HG03469 (cell line): ENCODE measurements around the gene NUP214.
"Not testable (repeated sequence)": the region's sequence is repeated elsewhere in the genome, so short reads cannot be mapped to it uniquely, and the experiment has no call there.

ENCODE experiments used
- ATAC-seq: cut with Tn5 transposase; IDR thresholded peaks from one replicate; pipeline ENCODE4 v1.9.1; 2021; ENCODE audit warnings: mild to moderate bottlenecking, moderate library complexity, moderate number of reproducible peaks; ENCODE audit not compliant: unreplicated experiment

Gene NUP214

DNA sequence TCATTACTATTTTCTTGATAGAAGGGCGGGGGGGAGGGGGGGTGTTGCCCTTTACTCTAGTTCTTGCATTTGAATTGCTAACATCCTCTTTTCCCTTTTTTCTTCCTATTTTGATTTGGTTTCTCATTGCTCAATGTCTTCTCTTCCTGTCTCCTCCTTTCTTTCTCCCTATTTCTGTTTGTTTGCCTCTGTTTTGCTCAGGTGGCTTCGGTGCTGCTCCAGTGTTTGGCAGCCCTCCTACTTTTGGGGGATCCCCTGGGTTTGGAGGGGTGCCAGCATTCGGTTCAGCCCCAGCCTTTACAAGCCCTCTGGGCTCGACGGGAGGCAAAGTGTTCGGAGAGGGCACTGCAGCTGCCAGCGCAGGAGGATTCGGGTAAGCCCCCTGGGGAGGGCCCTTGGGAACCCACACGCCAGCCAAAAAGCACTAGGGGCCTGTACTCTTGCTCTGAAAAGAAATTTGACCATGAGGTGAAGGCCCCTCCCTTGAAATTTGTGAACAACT lies 102.6 kb downstream of the NUP214 start:
- no peak for ATAC-seq

DNA sequence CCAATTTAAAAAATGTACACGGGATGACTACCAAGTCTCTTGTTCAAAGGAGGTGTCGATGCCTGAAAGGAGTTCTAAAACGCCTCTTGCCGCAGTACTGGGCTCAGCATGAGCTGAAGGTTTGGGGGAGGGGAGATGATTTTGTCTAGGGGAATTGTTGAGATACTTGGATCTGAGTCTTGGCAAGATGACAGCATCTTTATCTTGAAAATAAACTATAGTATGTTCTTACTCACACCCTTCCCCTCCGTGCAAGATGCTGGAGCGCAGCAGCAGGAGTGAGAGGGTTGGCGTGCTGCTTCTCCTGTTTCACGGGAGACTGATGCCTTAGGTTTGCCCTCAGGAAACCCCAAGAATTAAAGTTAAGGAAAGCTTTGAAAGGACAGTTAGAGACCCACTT lies 103.6 kb downstream of the NUP214 start:
- ATAC-seq: no peak

DNA sequence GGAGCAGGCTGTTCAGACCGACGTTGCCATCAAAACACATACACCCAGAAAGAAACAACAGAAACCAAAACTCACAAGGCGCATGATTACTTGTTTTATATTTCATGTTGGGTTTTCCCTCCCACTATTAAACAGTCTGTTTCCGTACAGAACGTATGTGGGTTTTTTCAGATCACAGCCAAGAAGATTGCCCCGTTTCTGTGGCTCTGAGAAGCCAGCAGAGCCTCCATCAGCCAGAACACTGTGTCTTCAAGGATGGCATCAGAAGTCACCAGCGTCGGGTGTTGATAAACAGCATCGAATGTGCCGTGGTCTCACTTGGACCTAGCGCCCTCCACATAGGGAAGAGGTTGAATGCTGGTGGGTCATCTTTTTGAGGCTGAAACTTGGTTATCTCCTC lies 108.2 kb downstream of the NUP214 start:
- no peak for ATAC-seq

DNA sequence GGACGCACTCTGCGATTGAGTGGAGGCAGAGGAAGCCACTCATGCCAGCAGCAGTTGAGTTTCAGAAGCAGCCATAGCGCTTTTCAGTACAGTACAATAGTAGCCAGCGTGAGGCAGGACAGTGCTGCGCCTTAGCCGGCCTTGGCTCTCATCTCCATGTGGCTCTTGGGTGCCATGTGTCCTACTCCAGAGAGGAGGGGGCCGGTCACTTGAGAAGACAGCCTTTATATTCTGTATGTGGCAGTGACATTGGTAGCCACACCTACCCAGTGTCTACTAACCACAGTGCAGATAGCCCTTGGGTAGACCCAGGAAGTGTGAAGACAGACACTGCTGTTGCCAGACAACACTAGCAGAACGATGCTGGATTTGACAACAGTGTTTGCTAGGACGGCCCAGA lies 108.6 kb downstream of the NUP214 start:
- ATAC-seq: no peak

DNA sequence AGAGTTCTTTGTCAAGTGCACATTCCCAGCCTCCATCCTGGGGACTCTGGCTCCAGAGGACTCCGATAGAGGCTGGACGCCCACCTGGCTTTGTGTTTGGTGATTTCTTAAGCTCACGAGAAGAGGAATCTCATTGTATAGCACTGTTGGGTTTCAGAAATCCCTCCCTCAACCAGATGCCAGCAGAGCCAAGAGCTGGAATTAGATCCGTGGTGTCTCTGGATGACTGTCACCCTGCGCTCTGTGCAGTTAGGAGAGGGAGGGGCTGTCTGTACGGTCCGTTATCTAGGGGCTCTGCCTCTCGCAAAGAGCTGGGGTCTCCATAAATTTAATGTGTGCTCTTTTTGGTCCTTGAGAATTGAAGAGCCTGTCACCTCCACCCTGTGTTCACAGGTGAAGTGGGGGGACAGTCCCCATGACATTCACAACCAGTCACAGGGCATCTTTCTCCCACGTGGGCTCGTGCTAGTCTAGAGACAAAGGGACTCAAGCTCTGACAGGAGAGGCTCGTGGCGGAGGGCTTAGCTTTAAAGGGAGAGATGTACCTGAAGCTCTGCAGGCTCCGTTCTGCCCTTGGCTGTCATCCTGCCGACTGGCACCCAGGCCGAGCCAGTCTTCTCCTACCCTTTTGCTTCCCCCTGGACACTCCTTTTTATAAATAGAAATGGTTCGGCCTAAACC lies 109.6 kb downstream of the NUP214 start:
- ATAC-seq: no peak

DNA sequence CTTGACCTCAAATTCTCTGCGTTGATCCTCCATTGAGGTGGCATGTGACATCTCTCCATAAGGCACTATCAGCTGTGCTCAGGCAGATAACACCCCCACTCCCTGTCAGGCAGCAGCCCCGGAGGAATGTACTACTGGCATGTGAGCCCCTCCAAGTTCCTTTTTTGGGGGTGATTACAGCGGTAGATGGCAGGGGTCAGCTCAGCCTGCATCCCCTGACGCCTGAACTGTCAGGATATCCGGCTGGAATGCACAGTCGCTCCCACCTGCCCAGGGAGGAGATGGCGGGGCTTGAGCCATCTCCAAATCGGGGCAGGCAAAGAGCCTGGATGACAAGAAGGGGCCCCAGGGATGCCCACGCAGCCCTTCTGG lies 110.1 kb downstream of the NUP214 start:
- ATAC-seq: no peak

DNA sequence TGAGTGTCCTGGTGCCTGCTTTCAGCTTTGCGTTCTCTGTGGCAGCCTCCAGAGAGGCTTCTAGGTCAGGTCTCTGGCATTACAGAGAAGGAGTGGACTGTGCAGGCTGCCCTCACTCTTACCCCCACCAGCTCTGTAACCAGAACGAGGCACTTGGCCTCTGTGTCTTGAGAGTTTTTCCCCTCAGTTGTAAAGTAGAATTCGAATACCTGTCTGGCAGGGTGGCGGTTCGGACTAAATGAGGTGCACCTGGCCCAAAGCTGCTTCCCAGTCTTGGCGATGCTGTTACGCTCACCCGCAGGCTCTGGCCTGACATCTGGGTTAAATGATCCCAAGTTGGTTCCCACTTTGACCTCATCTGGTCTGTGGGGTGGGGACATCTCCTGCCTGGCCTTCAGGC lies 110.8 kb downstream of the NUP214 start:
- no peak for ATAC-seq

DNA sequence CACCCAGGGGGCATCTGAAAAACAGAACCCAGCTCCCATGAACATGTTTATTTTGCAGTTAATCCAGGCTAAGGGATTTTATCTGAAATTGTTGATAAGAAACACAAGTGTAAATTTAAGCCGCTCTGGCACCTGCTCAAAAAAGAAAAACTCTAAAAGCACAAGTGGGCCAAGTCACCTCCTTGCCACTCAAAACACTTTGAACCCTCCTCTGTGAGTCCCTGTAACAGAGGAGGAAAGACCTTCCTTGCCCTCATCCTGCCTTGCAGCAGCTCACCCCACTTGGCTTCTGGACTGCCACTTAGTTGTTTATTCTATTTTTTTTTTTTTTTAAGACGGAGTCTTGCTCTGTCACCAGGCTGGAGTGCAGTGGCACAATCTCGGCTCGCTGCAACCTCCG lies 111.4 kb downstream of the NUP214 start:
- ATAC-seq: no peak

DNA sequence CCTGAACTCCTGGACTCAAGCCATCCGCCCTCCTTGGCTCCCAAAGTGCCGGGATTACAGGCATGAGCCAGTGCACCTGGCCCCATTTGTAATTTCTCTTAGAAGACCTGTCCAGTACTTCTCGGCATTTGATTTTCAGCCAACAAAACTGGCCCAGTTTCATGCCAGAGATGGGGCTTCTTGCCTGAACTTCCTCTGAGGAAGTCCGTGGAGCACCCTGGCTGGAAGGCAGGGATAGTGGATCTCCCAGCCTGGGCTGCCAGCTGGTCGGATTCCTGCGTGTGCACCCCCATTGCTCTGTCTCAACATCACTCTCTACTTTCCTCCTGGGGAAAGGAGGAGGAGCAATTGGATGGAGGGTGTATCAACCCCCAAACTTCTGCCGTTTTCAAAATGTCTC lies 111.9 kb downstream of the NUP214 start:
- ATAC-seq: no peak

DNA sequence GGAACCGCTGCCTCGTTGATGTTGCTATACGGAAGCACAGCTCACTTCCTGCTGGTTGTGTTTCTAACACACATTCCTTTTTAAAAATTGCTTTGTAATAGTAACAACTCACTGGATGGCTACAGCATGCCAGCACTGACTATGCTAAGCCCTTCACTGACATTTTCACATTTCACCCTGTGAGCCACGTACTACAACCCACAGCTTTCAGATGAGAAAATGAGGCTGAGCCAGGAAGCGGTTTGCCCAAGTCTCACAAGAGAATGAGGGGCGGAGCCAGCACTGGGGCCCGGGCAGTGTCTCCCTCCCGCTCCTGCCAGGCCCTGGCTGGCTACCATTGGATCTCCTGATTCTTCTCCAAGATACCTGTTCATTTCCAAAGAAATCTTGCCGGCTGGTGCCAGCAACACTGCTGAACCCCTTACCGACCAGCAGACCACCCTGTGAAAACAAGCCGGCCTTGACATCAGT lies 112.6 kb downstream of the NUP214 start:
- peak; percentile 78 for ATAC-seq

DNA sequence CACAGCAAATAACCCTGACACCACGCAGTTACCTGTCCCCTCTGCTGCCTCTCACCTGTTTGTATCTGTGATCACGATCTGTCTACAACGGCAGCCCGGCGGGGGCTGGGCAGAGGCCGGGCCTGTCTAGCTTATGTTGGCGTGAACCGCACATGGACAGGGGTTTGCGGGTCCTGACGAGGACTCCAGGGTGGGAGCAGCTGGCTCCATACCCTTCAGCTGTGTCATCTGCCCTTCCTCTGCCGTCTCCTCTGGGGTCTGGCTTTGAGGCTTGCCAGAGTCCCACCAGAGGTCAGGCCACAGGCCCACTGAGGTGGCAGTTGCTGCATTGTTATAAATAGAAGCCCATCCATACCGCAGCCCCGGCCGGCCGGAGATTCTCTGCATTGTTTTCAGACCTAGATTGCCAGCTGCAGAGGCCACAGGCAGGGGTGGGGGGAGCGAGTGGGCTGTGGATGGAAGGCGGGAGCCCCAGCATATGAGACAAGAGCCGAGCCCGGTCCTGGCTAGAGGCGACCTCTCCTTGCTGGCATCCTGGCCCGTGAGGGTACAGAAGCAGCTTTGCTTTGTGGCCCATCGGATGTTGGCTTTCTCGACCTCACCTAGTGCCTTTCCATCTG lies 113.1 kb downstream of the NUP214 start:
- ATAC-seq: no peak

DNA sequence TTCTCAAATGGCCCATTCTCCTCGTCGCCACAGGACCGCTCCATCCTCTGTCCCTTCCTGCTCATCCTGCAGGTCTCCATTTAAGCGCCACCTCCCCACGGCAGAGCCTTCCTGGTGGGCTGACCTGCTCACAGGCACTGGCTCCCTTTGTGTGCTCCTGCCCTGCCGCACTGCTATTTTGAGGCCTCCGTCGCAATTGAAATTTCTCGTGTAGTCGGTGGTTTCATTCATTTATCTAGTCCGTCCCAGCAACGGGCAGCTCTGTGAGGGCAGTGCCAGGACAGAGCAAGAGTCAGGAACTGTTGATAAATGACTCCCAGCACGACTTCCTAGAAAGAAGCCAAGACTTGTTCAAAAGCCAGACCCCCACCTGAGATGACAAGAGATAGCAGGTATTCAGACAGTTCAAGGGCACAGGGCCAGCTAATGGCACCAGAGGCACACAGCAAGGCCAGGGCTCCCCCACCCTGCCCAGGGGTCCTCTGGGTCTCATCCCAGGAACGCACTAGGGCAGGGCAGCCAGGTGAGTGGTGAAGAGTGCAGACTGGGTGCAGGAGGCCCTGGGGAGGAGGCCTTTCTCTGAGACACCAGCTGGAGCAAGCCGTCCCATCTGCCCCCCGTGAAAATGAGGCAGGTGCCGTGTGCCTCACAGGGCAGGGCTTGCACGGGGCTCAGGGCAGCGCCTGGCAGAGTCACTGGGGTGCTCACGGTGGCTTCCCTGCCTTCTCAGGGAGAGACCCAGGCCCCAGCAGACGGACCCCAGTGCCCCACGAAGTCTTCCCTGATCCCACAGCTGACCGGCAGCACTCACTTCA lies 114.0 kb downstream of the NUP214 start:
- ATAC-seq: no peak

DNA sequence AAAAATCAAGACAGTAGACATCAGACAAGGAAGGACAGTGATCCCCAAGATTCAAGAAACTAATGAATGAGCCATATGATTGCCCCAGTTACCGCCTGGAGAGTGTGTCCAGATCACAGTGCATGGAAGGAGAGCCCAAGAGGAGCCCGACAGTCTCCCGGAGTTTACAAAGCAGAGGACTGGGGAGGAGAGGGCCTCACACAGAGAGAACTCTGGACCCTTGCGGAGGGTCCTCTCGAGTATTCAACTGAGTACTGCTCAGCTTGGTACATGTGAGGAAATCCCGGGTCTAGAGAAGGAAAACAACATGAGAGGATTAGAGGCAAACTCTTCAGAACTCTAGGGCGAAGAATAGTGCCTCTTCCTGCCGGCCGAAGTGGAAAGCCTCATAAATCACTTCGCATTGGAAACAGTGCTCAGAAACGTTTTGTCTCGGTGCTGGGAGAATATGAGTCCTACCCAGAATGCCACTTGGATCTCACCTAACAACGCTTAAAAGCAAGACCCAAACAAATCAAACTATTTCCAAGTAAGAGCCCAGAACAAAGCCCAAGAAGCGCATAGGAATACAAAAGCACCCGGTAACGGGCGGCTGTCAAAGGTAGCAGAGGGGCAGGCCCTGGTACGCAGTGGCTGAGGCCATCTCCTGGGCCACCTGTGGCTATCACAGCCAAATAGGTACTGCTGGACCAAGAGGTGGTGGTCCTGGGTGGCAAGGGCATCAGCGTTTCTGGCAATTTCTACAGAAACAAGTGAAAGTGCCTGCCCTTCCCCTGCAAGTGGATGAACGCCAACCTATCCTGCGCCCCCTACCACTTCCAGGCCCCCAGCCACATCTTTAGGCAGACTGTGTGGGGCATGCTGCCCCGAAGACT lies 114.9 kb downstream of the NUP214 start:
- no peak for ATAC-seq

DNA sequence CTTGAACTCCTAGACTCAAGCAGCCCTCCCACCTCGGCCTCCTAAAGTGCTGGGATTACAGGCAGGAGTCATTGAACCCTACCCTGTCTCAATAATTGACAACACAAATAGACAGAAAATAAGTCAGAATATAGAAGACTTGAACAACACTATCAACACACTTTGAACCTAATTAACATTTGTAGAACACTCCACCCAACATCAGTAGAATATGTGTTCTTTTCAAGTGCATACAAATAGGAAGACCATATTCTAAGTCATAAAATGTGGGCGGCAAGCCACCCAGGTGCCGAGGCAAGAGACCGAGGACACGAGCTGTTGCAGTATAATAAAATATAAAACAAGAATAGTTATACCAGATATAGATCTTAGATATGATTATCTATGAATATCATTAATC lies 118.9 kb downstream of the NUP214 start:
- ATAC-seq: not testable (repeated sequence)

DNA sequence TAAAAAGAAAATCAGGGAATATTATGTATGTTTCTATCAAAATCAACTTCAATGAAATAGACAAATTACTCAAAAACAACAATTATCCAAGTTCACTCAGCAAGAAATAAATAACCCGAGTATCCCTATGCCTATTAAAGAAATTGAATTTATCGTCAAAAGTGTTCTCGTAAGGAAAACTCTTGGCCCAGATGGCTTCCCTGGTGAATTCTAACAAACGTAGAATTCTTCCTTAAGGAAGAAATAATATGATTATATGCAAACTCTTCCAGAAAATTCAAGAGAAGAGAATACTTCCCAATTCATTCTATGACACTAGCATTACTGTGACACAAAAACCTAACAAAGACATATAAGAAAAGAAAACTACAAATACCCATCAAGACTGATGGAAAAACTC lies 121.2 kb downstream of the NUP214 start:
- ATAC-seq: no peak

DNA sequence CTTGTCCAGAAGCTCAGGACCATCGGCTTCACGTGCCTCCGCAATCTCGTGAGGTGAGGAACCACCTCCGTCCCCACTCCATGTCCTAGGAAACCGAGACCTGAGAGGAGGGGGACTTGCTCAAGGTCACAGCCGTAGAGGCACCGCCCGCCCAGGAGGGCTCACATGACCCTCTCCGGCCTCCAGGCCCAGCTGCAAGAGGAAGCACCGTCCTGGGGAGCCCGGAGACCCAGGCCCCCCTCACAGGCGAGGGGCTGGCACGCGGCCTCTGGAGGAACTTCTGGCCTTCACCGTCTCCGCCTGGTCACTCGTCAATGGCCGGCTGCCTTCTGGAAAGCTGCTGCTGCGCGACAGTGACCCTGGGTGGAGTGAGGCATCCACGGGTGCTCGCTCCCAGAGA lies 126.7 kb downstream of the NUP214 start:
- no peak for ATAC-seq

DNA sequence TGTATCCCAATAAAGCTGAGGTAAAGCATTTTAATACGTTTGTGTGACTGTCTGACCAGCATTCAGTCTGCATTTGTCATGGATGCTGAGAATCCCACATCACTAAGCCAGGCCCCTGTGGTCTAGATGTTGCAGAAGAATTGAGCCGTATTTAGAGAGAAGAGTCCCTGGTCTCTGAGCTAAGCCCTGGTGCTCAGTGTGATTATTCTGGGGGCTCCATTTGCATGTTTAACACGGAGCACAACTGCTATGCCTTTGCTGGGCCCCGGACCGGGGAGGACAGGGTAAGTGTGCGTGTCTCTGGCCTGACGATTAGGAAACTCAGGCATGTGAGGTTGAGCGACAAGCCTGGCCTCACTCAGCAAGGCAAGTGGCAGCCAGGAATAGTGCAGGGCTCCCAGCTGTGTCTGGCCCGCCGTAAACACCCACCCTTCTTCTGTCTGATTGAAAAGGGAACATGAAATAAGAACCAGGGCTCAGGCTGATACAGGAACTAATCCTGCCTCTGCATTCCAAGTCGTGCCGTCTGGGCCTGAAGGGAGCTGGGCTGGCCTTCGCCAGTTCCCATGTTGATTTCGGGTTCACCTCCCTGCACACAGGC lies 128.6 kb downstream of the NUP214 start:
- no peak for ATAC-seq

DNA sequence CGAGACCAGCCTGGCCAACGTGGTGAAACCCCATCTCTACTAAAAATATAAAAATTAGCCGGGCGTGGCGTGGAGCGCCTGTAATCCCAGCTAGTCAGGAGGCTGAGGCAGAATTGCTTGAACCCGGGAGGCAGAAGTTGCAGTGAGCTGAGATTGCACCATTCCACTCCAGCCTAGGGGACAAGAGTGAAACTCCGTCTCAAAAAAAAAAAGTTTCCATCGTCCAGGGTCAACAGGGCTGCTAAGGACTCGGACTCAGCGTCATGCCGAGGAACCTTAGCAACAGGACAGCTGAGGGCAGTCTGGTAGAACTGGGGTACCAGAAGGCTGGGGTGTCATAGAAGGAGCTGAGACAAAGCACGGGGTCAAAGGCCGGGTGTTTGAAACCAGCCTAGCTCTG lies 129.2 kb downstream of the NUP214 start:
- ATAC-seq: no peak

DNA sequence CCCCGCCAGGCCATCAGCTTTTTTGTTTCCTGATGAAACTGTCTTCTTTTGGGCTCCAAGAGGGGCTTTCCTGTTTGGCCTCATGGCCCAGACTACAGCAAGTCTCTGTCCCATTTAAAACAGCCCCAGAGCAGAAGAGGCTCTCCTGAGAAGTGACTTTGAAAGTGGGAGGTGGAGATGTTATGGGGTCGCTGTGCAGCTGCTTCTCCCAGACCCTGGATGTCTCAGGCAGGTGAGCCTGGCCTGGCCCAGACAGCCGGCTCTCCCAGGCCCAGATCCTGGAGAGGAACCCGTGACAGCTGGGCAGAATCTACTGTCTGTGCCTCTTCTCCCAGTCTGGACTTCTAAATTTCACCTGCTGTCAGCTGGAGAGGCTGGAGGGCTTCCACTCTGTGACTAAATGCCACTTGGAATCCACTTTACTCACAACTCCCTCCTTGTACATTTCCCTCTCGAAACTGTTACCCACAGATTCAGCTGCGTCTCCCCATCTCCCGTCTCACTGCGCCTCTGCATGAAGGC lies 130.4 kb downstream of the NUP214 start:
- ATAC-seq: no peak
